SK-N-SH treated with all-trans-retinoic acid at 6 μM for 48 hours (cell line): Measurements from ENCODE around the gene EXOC3.
"Not testable (repeated sequence)": the region's sequence is repeated elsewhere in the genome, so short reads cannot be mapped to it uniquely, and the experiment has no call there.

ENCODE experiments used
- ATAC-seq: fragments of 200-7000 bp; cut with Tn5 transposase; 3 replicates; pipeline ENCODE4 v1.9.1; 2020; ENCODE audit warnings: mild to moderate bottlenecking, moderate library complexity
- ARNTL ChIP-seq: fragments of 450-650 bp; formaldehyde crosslinking; IDR thresholded peaks from 2 replicates; pipeline ENCODE4 v1.5.0; 2020; ENCODE audit warnings: low read depth, mild to moderate bottlenecking, moderate library complexity, borderline replicate concordance
- CREB5 ChIP-seq: fragments of 250-450 bp; sonication (Bioruptor Pico); IDR thresholded peaks from 2 replicates; pipeline ENCODE4 v1.5.1; 2020; ENCODE audit warnings: low read depth, mild to moderate bottlenecking, moderate library complexity
- CSDC2 ChIP-seq: fragments of 250-450 bp; sonication (Bioruptor Pico); IDR thresholded peaks from 2 replicates; pipeline ENCODE4 v1.5.0; 2020; ENCODE audit warnings: mild to moderate bottlenecking, moderate library complexity
- CSRNP3 ChIP-seq: fragments of 250-450 bp; sonication (Bioruptor Pico); IDR thresholded peaks from 2 replicates; pipeline ENCODE4 v1.5.1; 2021; ENCODE audit warnings: mild to moderate bottlenecking, moderate library complexity
- ESRRG ChIP-seq: fragments of 250-450 bp; sonication (Bioruptor Pico); IDR thresholded peaks from 2 replicates; pipeline ENCODE4 v1.6.1; 2021; ENCODE audit warnings: mild to moderate bottlenecking
- GLIS3 ChIP-seq: fragments of 250-450 bp; sonication (Bioruptor Pico); IDR thresholded peaks from 2 replicates; pipeline ENCODE4 v1.5.0; 2020; ENCODE audit warnings: mild to moderate bottlenecking, moderate library complexity
- OSR1 ChIP-seq: fragments of 250-450 bp; sonication (Bioruptor Pico); IDR thresholded peaks from 2 replicates; pipeline ENCODE4 v1.8.0; 2022; ENCODE audit warnings: moderate library complexity, mild to moderate bottlenecking, inconsistent platforms
- PATZ1 ChIP-seq: fragments of 250-450 bp; sonication (Bioruptor Pico); IDR thresholded peaks from 2 replicates; pipeline ENCODE4 v1.8.0; 2020; ENCODE audit warnings: mild to moderate bottlenecking, moderate library complexity, borderline replicate concordance
- PPARA ChIP-seq: fragments of 250-450 bp; sonication (Bioruptor Pico); IDR thresholded peaks from 2 replicates; pipeline ENCODE4 v1.5.0; 2020; ENCODE audit warnings: mild to moderate bottlenecking, borderline replicate concordance
- TCF4 ChIP-seq: fragments of 250-450 bp; sonication (Bioruptor Pico); IDR thresholded peaks from 2 replicates; pipeline ENCODE4 v1.8.0; 2021; ENCODE audit warnings: mild to moderate bottlenecking, moderate library complexity, borderline replicate concordance
- TOX ChIP-seq: fragments of 250-450 bp; sonication (Bioruptor Pico); IDR thresholded peaks from 2 replicates; pipeline ENCODE4 v1.8.0; 2021; ENCODE audit warnings: mild to moderate bottlenecking, moderate library complexity, borderline replicate concordance
- TSHZ2 ChIP-seq: fragments of 250-450 bp; sonication (Bioruptor Pico); IDR thresholded peaks from 2 replicates; pipeline ENCODE4 v1.5.0; 2020; ENCODE audit warnings: mild to moderate bottlenecking, moderate library complexity
- ZC3H10 ChIP-seq: fragments of 250-450 bp; sonication (Bioruptor Pico); IDR thresholded peaks from 2 replicates; pipeline ENCODE4 v1.5.1; 2021; ENCODE audit warnings: mild to moderate bottlenecking, moderate library complexity
- ZFP30 ChIP-seq: fragments of 450-650 bp; formaldehyde crosslinking; IDR thresholded peaks from 2 replicates; pipeline ENCODE4 v1.5.0; 2022; ENCODE audit warnings: mild to moderate bottlenecking, moderate library complexity
- ZNF565 ChIP-seq: fragments of 450-650 bp; formaldehyde crosslinking; conservative IDR thresholded peaks from 2 replicates; pipeline ENCODE4 v1.5.0; 2020; ENCODE audit warnings: low read depth, mild to moderate bottlenecking, moderate library complexity

EXOC3 gene

GRCh38 chr5:501831-502184, 58.8 kb downstream of the EXOC3 start (continued):
- no peak for TF ChIP-seq TSHZ2 (CRISPR knock-in tag)

GRCh38 chr5:502325-503079, 59.5 kb downstream of the EXOC3 start:
- no peak for TF ChIP-seq ZFP30
- no peak for TF ChIP-seq ESRRG (CRISPR knock-in tag)
- no peak for ATAC-seq

- ATAC-seq = no peak; the same call in 2 of the 3 replicates
Observed at GRCh38 chr5:504326-505154, 61.6 kb downstream of the EXOC3 start.

GRCh38 chr5:505951-506525, 63.1 kb downstream of the EXOC3 start:
- no peak for ATAC-seq
- TF ChIP-seq PATZ1 (CRISPR knock-in tag) (no peak), CSRNP3 (CRISPR knock-in tag) (no peak), CREB5 (no peak), CSDC2 (no peak), TCF4 (no peak), ZC3H10 (CRISPR knock-in tag) (no peak), TOX (CRISPR knock-in tag) (no peak), ZNF565 (CRISPR knock-in tag) (no peak), ARNTL (CRISPR knock-in tag) (no peak), PPARA (CRISPR knock-in tag) (no peak), GLIS3 (CRISPR knock-in tag) (no peak), ZFP30 (no peak), OSR1 (no peak)

More at GRCh38 chr5:504326-505154, 61.6 kb downstream of the EXOC3 start:
- no peak for TF ChIP-seq ARNTL (CRISPR knock-in tag)
- TF ChIP-seq GLIS3 (CRISPR knock-in tag) = no peak

GRCh38 chr5:507986-508575, 65.1 kb downstream of the EXOC3 start:
- not testable (repeated sequence) for ATAC-seq
